ENCODE data around the gene RASAL2.
"Not testable (repeated sequence)": the region's sequence is repeated elsewhere in the genome, so short reads cannot be mapped to it uniquely, and the experiment has no call there.

Gene RASAL2

DNA sequence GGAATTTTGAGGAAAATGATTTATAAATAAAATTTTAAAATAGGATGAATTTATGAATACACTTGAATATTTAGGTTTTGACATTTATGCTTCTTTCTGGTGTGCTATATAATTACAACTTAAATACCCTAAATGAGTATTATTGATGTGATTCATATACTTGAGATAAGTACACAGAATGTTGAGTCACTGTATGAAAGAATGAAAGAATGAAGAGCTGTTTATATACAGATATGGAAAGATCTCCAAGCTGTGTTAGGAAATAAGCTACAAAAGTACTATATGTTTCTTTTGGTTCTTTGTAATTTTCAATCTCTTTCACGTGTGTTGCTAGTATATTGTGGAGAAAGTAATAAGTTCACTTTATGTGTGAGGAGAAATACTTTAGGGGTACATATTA, 147.2 kb downstream of the RASAL2 start:
- DNase-seq, result no peak

DNA sequence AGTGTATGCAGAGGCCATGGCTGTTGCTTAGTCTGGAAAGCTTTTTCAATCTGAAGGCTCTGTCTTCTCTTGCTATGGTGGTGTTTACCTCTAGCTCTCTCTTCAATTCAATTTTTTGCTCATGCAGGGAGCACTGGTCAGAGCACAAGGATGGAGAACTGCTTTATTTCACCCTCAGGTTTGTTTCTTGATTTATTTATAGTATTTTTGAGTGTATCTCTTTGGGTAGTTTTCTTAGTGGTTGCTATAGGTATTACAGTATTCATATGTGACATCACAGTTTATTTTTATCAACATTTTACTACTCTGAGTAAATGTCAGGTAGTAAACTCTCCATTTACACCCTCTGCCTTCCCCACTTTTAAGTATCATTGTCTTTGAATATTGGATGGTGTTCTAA, 147.9 kb downstream of the RASAL2 start:
- no peak for DNase-seq

DNA sequence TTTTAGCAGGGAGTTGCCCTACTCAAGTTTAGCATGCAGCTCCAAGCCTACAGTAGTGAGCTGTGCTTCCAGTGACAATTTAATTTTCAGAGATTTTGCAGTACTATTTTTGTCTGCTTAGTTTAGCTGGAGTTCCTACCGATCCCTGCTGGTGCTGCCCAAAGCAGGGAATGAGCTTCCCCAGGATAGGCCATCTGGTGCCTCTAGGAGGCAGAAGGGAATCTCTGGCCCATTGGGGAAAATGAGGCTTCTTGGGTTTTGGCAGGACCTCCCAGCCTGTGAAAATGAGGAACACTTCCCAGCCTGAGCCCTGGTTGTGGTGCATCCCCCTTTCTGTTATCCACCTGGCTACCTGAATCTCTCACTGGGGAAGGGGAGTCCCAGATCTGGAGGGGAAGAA, 149.2 kb downstream of the RASAL2 start:
- no peak for DNase-seq

DNA sequence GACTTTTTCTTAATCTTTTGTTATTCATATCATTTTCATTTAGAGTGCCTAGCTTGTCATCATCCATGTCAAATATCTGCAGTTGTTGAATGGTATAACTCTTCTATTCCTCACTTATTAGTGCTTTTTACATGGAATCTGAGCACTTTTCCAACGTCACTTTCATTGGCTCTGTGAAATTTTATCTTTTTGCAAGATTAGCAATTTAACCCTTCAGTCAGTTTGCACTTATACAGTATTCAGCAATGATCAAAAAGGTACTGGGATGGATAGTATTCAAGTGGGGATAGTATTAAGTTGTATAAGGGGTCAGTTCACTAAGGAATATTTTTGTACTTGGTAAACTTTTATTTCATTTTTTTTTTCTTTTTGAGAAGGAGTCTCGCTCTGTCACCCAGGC, 150.0 kb downstream of the RASAL2 start:
- DNase-seq, result no peak

DNA sequence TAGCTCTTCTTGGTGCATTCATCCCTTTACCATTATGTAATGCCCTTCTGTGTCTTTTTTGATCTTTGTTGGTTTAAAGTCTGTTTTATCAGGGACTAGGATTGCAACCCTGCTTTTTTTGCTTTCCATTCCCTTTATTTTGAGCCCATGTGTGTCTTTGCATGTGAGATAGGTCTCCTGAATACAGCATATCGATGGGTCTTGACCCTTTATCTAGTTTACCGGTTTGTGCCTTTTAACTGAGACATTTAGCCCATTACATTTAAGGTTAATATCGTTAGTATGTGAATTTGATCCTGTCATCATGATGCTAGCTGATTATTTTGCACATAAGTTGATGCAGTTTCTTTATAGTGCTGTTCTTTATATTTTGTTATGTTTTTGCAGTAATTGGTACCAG, 154.4 kb downstream of the RASAL2 start:
- not testable (repeated sequence) for DNase-seq

DNA sequence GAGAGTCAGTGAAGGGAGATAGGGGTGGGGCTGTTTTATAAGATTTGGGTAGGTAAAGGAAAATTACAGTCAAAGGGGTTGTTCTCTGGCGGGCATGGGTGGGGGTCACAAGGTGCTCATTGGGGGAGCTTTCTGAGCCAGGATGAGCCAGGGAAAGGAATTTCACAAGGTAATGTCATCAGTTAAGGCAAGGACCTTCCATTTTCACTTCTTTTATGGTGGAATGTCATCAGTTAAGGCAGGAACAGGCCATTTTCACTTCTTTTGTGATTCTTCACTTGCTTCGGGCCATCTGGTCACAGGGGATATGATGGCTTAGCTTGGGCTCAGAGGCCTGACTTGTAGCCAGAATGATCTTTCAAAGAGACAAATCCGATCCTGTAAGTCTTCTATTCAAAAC, 159.7 kb downstream of the RASAL2 start:
- not testable (repeated sequence) for DNase-seq

DNA sequence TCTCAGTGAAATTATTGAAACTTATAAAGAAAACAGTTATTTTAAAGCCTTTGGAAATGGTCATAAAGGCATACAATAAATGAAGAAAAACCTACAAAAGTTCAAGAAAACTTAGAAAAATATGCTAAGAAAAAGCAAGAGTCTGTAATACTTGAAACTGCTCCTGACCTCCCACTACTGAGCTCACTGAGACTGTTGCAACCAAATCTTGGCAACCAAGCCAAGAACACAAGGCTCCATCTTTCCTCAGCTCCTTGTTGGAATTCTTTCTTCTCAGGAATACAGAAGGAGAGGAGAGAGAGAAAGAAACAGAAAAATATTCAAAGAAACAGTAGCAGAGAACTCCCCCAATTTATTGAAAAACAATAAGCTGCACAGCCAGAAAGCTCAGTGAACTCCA, 160.5 kb downstream of the RASAL2 start:
- DNase-seq, result no peak

DNA sequence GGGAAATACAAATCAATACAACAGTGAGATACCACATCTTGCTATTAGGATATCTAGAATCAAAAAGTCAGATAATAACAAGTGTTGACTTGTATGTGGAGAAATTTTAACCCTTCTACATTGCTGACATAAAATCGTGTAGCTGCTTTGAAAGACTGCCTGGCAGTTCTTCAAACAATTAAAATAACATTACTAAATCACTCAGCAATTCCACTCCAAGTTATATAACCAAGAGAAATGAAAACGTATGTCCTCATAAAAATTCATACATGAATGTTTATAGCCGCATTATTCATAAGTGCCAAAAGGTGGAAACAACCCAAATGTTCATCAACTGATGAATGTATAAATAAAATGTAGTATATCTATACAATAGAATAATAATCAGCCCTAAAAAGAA, 164.6 kb downstream of the RASAL2 start:
- DNase-seq, result no peak

DNA sequence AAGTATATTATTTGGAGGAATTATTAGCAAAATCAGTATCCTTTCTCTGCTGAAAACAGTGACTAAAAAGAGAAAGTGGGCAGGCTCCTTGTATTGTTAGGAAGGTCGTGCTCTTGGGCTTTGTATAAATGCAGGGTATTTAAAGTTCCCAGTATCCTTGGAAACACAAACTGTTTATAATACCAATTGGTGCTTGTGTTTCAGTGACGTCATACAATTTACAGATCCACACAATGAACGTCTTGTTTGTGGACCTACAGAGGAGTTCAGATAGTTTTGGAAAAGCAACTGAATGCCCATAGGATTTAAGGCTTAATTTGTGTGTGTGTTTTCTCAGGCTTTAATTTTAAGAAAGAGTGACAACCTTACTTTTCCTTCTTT, 168.2 kb downstream of the RASAL2 start:
- DNase-seq, result no peak

DNA sequence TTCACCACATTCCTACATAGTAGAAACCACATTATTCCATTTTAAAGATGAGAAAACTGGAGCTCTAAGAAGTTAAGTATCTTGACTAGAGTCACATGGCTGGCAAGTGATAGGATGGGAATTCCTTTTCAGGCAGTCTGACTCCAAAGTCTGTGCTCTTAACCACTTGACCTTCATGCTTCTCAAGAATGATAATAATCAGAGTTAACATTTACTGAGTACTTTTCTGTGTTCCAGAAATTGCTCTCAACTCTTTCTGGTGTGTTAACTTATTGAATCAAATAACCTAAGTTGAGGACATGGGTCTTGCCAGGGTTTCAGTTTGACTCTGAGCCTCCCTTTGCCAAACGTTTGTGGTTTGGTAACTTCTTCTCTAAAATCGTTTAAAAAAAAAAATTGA, 169.4 kb downstream of the RASAL2 start:
- no peak for DNase-seq

DNA sequence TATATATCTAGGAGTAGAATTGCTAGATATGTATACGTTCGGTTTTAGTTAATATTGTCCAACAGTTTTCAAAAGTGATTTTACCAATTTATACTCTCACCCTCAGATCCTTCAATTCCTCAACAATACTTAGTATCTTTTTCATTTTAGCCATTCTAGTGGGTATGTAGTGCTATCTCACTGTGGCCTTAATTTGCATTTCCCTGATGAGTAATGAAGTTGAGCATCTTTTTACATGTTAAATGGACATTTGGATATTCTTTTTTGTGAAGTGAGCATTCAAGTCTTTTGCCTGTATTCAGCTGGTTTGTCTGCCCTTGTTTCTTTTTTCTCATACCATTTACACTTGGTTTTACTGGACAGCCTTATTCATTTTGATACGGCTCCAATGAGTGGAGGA, 172.2 kb downstream of the RASAL2 start:
- no peak for DNase-seq

DNA sequence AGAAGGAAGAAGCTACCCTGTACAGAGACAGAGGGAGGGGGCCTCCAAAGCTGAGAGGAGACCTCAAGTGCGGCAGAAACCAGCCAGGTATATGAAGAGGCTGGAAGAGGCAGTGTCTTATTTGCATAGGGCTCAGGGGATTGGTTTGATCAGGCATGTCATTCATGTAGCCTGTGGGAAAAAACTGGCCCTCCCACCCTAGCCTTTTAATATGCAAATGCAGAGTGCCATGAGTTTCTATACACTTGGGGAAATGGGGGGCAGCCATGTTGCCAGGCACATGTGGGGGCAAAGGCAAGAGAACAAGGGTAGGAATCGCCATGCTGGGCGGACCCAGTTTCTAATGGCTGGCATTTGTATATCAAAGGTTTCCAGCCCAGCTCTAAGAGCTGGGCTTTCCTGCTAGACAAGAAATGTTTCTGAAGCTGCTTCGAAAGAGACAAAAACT, 172.7 kb downstream of the RASAL2 start:
- no peak for DNase-seq

DNA sequence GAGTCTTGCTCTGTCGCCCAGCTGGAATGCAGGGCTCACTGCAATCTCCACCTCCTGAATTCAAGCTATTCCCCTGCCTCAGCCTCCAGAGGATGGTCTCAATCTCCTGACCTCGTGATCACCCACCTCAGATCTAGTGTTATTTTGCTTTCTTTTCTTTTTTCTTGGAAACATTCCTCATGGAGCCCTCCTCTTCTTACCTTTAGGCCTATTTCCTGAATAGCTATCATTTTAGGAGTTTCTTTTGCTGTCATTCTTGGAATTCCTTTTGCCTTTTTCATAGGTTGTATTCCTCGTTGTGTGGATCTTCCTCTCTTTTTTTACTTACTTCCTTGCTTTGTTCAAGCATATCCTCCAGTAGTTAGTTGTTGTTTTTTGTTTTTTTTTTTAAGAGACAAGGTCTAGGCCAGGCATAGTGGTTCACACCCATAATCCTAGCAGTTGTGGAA, 173.8 kb downstream of the RASAL2 start:
- DNase-seq, result no peak

DNA sequence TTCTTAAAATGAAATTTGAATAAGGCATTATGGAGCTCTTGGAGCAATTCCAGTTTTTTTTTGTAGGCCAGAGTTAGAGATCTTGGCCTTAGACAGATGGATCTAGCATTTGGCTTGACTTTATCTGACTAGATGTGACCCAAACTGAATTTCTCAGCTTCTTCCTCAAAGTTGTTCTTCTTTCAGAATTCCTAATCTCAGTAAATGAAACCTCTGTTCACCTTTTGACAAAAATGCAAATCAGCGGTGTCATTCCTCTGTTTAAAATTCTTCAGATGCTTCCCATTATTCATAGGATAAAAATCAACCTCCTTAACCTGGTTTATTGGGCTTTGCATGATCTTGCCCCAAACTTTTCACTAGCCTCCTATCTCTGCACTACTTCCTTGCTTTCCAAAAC, 177.6 kb downstream of the RASAL2 start:
- DNase-seq, result no peak

DNA sequence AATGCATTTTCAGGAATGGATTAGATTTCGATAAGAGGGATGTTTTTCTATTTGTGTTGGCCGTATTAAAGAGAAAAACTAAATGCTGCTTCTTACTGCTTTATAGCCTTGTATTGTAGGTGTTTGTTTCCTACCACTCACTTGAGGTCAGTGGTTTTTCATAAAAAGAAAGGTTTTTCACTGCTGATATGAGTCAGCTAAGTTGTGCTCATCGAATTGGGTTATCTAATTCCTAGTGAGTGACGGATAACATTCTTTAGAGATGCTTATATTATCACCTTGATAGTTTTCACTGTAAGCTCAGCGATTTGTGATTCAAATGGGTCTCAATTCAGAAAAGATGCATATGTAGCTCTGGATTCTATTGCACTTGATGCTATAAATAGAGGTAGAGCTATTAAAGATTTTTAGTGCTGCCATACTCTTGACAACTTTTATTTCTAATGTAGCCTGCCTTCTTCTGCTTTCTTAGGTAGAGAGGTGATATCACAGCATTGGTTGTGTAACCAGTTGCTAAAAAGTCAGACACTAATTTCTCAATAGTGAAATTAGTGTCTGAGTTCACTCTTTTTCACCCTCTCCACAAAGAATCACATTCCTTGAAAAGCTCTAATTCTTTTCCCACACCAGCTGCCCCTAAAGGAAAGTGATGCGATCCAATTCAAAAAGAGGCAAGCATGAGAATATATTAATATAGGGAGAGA, 180.0 kb downstream of the RASAL2 start:
- DNase-seq, result no peak

DNA sequence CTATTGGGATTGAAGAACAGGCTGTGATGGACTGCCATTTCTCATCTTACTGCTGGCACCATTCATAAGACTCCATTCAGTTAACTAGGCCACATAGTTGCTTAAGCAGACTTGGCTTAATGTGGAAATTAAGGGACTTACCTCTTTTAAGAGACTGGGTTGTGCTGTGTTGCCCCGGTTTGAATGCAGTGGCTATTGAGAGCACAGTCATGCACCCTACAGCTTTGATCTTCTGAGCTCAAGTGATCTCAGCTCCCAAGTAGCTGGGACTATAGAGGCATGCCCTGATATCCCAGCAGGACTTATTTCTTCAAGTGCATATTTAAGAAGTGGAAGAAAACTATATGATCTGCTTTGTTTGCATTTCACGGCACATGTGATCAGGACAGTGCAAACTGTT, 181.1 kb downstream of the RASAL2 start:
- DNase-seq, result no peak

DNA sequence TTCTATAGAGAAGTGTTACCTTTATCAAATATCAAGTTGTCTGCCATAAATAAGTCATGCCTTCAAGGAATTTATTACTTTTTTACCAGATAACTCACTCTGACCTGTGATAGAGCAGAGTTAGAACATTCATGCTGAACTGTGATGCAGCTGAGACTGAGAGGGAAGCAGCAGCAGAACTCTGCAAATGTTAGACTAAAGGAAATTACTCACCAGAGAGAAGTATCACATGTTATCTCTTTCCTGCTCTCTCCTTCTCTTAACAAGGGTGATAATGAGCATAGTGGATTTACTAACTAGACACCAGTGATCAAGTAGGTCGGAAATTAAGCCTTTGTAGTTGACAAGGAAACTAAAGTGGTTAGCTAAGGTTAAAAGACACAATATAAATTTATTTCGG, 181.6 kb downstream of the RASAL2 start:
- no peak for DNase-seq

DNA sequence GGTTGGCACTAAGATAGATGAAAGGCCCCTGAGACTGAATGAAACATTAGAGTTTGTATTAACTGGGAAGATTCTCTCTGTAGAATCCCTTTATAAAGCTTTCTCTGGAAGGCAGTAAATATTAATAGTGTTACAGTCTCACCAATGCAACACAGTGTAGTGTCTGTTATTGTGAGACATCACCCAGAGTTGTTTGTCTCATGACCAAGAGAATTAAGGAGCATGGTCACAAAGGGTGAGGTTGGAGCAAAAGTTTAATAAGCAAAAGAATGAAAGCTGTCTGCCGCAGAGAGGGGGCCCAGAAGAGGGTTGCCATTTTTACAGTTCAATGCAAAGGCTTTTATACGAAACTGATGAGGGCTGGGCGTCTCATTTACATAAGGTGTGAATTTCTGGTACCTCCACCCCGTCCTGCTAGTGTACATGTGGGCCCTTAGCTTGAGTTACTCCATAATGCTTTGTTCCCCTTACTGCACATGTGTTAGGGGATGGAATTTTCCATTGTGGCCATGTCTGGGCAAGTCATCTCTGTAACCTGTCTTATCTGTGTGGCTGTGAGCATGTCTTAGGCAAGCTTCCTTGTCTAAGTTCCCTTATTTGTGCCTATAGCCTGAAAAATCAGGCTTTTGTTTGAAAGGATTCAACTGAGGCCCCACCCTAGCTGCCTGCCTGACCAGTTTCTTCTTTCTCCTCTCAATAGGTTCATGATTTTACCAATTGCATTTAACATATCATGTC, 184.1 kb downstream of the RASAL2 start:
- no peak for DNase-seq

DNA sequence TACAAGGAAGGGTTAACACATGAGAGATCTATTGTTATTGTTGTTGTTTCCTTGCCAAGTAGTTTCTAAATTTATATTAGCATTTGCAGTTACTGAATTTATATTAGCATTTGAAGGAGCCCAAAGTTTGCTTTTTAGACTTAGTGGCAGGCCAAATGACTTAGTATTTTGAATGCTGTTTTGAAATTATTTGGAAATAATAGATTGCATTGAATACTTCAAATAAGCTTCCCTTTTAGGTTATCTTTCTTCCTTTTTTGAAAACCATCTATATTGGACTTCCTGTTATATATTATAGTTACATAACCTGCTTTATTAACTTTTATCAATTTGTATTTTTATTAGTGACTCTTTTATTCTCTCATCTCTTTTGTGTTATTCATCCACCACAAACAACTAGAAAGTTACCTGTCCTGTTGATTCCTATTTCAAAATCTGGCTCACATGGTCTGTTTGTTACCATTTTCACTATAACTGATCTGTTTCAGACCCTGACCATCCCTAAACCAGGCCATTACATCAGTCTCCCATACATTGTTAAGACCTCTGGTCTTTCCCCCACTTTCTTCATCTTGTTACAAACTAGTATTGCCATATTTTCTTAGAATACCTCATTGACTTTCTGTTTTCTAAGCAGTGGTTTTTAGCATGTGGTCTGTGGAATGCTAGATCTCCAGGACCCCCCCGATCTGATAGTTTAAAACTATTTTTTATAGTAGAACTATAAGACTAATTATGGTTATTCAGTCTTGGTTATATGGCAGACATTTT, 185.2 kb downstream of the RASAL2 start:
- no peak for DNase-seq

DNA sequence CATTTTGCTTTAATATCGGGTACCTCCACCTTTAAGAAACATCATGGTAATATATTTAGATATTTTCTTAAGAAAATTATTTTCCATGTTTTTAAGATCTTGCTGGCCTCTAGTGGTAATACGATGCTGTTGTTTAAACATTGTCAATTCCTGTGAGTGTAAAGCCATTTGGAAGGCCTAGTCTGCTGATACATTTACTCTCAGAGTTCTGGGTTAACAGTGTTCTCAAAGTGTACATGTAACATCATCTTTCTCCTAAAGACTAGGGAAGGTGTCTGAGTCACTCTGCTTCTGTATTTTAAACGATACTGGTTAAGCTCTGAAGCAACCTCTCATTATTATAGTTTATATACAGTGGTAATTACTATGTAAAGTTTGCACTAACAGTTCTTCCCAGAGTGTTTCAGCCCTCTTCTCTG, 189.1 kb downstream of the RASAL2 start:
- DNase-seq, result no peak

DNA sequence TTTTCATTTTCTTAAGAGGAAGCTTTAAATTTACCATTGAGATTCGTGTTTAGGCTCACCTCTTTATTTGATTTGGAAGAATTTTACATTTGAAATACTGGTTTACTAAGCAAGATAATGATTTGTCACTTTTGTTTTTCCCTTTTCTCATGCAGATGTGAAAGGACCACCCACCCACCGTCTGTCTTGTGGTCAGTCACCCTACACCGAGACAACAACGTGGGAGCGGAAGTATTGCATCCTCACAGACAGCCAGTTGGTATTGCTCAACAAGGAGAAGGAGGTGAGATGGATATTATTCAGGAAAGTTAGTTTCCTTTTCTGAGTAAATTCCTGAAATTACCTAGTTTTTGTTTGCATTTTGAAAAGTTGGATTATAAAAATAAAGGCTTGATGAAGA, 189.5 kb downstream of the RASAL2 start:
- DNase-seq, result no peak

DNA sequence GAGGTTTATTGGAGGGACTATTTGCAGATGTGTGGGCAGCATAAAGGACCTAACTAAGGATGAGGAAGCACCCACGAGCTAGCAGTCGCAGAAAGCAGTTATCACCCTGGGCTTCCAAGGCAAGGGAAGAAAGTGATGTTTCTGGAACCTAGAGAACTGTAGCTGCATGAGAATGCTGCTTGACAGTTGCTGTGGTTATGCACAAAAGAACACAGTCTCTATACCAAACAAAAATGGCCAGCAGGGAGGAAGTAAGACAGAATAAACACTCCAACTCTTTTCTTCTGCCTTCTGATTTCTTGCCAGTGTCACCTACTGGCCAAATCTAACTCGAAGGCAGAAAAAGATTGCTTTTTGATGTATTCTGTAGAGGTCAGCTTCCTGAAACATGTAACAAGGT, 190.2 kb downstream of the RASAL2 start:
- no peak for DNase-seq

DNA sequence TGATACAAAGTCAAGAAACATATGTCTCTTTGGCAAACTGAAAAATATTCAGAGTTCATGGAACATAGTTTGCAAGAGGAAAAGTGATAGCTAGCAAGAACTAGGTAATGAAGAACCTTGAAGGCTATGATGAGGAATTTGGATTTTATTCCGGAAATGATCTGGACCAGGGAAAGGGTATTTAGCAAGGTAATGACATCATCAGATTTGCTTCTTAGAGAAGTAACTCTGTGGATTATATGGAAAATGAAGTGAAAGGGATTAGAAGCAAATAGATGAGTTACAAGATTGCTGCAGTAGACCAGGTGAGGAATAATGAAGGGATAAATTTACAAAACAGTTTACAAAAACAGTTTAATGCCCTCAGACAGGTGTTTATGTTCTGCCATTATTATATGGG, 197.3 kb downstream of the RASAL2 start:
- DNase-seq, result no peak

DNA sequence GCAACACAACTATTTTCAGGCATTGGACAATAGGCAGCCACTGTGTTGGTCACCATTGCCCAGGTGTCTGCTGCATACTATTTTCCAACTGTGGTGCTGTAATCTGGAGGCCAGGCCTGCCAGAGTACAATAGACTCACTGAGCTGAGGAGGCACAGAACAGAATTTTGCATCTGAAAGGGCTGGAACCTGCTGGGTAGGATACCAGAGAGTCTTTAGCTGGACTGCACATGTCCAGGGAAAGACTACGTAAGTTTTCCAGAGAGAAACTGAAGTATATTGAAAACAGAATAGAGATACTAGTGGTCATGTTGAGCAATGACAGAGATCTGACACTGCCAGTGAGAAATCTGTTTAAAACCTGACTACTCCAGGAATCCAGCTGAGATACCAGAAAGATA, 200.8 kb downstream of the RASAL2 start:
- no peak for DNase-seq

All from stimulated activated CD4-positive, alpha-beta T cell treated with anti-CD3 and anti-CD28 coated beads, Interleukin-4, amount 100 ng/mL, for 24 hours (primary cell).